ACHN (cell line): Measurements from ENCODE around the gene FMNL2.

Source experiments
- DNase-seq: peaks from one replicate; pipeline ENCODE4 v3.0.0-alpha.2; 2015
- in situ Hi-C: cut with HindIII; loops from 2 replicates; pipeline ENCODE4 v1.10.0; 2017; ENCODE audit warnings: low sequenced_read_pairs, low pct_ligation_motif_present, low pct_unique_long_range_greater_than_20kb

FMNL2 gene

GRCh38 chr2:152433289-152433688 is 98.3 kb downstream of the FMNL2 start:
- in situ Hi-C loops, result no loop called here
- DNase-seq, result no peak

- in situ Hi-C loops, result no loop called here
- DNase-seq, result no peak
These were observed 98.8 kb downstream of the FMNL2 start for GRCh38 chr2:152433791-152434190.

DNA sequence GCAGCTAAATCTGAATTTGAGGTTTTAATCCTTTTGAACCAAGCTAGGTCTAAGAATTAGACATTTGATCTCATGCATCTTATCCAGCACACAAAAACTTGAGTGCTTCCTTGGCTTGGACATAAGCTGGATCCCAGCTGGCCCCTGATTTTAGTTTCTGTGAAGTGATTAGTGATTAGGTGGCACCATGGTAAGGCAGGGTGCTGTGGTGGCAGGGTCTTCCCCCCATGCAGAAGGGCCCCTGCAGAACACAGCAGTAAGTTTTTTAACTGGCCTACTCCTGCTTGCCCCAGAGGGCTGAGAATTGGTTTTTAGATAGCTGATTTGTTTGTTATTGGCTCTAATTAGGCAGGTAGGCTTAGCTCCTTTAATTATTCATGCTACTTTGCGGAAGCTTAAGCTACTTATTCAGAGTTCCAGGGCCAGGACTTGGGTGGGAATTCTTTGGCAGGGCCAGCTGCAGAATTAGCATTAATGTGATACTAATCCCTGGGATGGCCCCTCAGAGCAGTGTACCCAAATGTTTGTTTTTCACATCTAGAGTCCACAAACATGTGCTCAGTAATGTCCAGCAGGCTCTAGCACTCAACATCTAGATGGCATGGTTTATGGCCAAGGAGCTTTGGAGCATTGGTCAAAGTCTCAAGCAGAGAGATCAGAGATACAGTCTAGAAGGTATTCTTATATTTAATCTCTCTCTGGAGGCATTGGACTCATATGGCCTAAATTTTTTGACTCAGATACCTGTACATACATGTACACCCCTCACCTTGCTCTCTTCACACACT is 99.6 kb downstream of the FMNL2 start:
- in situ Hi-C loops, result no loop called here
- no peak for DNase-seq

DNA sequence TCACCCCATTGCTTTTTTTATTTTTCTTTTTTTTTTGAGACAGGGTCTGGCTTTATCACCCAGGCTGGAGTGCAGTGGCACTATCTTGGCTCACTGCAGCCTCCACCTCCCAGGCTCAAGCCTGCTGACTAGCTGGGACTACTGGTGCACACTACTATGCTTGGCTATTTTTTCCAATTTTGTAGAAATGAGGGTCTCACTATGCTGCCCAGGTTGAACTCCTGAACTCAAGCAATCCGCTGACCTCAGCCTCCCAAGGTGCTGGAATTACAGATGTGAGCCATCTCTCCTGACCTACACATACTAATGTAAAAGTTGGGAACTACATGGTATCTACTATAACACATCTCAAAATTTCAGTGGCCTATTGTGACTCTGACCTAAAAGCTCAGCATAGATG is 101.2 kb downstream of the FMNL2 start:
- no peak for DNase-seq
- in situ Hi-C loops, result no loop called here

DNA sequence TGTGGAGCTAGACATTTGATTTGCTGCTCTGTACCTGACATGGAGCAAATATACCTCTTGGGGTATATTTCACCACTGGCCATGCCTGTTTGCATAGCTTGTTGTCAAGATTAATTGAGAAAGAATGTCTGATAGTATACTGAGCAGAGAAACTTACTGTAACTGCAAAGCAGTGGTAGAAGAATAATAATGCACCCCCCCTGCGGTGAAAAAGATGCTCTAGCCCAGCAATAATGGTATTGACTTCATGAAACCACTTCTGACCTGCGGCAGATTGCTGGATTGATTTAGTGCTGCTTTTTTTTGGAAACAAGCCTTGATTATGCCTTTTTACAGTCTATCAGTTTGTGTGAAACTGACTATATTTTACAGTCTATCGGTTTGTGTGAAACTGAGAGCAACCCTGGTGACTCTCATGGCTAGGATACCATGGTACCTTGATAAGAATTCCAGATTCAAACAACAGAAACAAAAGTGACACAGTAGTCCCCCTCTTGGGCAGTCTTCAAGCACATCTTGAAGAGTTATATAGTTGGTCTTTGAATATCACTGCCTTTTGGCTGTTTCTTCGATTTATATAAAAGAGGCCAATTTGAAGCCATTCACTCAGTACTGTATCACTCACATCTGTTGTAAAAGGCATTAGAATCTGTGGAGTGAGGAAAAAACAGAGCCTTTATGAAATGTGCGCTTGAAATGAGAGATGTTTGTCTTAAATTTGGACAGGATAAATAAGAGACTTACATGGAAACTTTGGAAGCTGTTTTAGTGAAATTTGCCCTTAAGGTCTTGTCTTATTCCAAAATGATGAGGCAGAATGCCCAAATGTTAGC is 102.5 kb downstream of the FMNL2 start:
- DNase-seq, result no peak
- in situ Hi-C loops, result no loop called here

- in situ Hi-C loops, result no loop called here
- DNase-seq, result no peak
These were observed 105.1 kb downstream of the FMNL2 start for GRCh38 chr2:152440049-152440448.

- in situ Hi-C loops, result no loop called here
- DNase-seq, result no peak
These were observed 105.5 kb downstream of the FMNL2 start for GRCh38 chr2:152440460-152440859.

DNA sequence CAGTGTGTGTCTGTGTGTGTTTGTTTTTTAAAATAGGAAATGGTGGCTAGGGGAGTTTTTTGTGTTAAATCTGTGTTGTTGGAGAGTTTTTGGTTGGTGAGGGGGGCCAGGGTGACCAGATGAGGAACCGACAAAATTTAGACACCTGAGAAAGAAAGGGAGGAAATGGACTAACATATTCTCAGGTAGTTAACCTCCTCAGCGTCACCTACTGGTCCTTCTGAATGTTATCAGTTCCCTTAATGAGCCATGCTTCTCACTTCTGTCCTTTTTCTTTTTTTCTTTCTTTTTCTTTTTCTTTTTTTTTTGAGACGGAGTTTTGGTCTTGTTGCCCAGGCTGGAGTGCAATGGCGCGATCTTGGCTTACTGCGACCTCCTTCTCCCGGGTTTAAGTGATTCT is 107.0 kb downstream of the FMNL2 start:
- DNase-seq, result no peak
- in situ Hi-C loops, result no loop called here

DNA sequence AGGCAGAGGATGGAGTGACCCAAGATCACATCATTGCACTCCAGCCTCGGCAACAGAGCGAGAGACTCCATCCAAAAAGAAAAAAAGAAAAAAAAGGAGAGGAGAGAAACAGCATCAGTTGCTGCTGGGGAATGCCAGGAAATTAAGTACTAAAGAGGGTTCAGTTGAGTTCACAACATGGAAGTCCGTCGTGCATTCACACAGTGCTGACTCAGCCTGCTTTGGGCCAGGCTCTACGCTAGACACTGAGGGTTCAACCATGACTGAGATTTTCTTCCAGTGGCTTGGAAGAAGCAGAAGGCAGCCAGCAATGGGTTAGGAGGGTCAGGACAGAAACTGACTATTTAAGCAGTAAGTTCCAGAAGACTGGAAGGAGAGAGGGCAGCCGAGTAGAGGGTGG is 108.8 kb downstream of the FMNL2 start:
- no peak for DNase-seq

DNA sequence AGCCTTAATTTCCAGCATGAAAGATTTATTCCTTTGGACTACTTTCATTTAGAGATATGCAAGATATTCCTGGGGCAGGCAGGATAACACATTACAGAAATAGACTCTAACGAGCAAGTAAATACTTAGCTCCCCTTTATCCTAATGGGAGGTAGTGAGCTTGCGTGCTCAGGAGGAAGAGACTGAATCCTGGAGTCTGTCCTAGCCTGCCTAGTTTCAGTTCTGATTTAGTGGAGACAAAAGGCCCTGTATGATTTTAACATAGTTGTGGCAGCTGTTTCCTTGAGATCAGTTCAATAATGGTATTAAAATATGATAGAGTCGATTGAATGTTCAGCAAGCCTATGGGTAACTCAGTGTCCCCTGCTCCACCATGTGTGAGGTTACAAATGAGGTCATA is 109.5 kb downstream of the FMNL2 start:
- no peak for DNase-seq
- in situ Hi-C loops, result no loop called here

More for the DNA sequence above, 108.8 kb downstream of the FMNL2 start:
- in situ Hi-C loops, result no loop called here

GRCh38 chr2:152445375-152445774 is 110.4 kb downstream of the FMNL2 start:
- DNase-seq, result no peak
- in situ Hi-C loops, result no loop called here

- DNase-seq, result peak; percentile 43
- in situ Hi-C loops, result no loop called here
These were observed 110.8 kb downstream of the FMNL2 start for GRCh38 chr2:152445791-152446201.

- in situ Hi-C loops, result no loop called here
- DNase-seq, result no peak
These were observed 111.2 kb downstream of the FMNL2 start for GRCh38 chr2:152446213-152446612.

DNA sequence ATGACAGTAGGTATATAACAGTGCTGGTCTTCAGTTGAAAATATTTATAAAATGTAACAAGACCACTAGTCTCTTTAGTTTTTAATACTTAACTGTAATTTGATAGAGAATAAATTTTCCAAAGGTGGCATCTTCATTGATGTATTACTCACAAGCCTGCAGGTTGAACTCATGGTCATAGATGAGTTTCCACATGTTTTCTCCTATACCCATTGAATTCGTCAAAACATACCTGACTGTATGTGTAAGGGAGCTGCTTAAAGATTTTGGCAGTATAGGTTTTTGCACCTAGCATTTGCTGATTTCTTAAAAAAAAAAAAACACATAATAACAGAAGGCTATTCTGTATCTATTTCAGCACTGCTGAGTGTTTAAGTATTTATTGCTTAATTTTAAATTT is 112.9 kb downstream of the FMNL2 start:
- in situ Hi-C loops, result no loop called here

DNA sequence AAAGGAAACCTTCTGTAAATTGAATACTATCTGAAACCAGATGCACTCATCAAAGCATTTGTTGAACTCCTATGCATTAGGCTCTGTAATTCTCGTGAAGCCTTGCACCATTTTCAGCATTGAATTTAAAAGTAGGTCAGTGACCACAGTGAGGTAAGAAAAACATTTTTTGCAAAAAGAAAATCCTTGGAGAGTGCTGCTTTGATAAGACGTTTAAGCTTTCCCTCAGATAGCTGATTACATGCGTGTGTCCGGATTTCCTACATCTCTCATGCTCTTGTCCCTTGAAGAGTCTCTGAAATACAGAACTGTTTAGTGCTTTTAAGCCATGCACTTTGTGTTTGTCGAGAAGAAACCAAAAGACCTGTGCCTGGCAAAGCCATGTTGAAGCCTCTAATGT is 113.6 kb downstream of the FMNL2 start:
- in situ Hi-C loops, result no loop called here
- no peak for DNase-seq

More for the DNA sequence above, 112.9 kb downstream of the FMNL2 start:
- DNase-seq, result no peak

DNA sequence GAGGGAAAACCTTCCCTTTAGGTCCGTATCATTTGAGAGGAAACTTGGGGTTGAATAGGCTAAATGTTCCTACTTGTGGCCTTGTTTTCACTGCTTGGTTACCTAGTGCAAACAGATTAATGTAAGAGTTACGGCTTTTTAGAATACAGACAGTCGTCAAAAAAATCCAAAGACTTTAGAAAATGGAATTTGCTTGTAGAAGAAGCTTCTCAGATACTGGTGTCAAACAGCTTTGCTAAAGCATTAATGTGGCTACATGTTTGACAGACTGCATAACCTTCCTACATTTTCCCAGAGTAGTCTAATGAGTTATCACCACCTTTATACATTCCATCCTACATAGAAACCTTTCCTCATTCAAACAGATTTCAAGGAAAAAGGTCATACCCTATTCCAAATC is 114.6 kb downstream of the FMNL2 start:
- in situ Hi-C loops, result no loop called here
- DNase-seq, result no peak

DNA sequence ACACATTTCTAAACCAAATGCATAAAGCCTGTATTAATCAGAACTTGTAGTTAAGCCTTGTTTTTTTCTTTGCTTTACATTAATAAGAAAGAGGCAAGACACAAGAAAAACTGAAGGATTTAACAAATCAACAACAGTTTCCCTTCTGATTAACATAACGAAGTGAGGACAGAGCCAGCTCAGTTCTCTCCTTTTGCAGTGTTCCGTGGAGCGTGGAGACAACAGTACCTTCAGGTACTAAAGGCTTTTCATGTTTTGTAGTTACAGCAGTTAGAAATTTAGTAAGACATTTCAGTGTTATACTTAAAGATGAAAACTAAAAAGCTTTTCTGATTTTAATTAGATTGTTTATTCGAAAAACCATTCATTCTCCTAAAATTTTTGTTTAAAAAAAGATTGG is 115.2 kb downstream of the FMNL2 start:
- DNase-seq, result no peak
- in situ Hi-C loops, result no loop called here

DNA sequence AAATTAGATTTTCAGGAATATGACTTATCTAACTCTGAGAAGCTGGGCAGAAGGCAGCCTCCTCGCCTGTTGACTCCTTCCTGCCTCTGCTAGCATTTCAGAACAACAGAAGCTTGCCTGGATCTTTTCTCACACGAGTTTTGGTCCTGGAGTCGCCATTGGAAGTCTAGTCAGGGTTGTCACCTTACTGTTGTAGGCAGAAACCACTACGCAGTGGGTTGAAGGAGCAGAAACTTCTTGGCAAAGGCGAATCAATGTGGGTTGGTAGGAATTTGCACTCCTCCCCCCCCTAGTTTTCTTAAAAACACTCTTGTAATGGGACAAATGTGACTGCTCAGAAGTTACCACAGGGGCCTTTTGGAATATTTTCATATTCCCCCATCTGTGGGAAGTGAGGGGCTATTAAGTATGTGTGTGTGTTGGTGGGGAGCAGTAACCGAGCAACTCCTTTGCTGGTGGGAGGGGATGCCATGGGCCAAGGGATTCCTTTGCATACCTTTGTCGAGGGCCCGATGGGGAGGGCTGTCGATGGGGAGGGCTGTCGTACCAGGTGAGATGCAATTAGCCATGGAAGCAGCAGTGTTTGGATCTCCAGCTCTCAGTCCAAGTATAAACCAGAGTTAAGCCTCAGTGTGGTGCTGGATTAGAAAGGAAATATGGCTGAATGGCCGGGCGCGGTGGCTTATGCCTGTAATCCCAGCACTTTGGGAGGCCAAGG is 117.4 kb downstream of the FMNL2 start:
- in situ Hi-C loops, result no loop called here
- no peak for DNase-seq
